Liver (tissue), 9 donors: ENCODE results near the gene PRLHR. TPM values are rescaled to one million over a fixed set of nuclear protein-coding genes. Genes with fewer than 3 reads are reported as not detected.

ENCODE experiments used
- DNase-seq: peaks from one replicate; pipeline ENCODE4 v3.0.0-alpha.2; 2017; ENCODE audit warnings: low spot score
- H3K27ac ChIP-seq, 2 donors: one replicate each; pipeline ENCODE4 v1.7.0; 2013; ENCODE audit warnings: inconsistent platforms in 2 of 2, low read length in 2 of 2, control low read depth in 1 of 2, low read depth in 1 of 2, mild to moderate bottlenecking in 1 of 2
- H3K27me3 ChIP-seq, 4 donors: one replicate each; pipeline versions ENCODE4 v1.6.1 to v1.7.0; 2013; ENCODE audit warnings: low read length in 3 of 4, inconsistent platforms in 1 of 4, mild to moderate bottlenecking in 1 of 4, moderate library complexity in 1 of 4; ENCODE audit not compliant: control insufficient read depth in 4 of 4, insufficient read depth in 4 of 4
- H3K36me3 ChIP-seq, 4 donors: one replicate each; pipeline versions ENCODE4 v1.6.1 to v1.7.0; 2013; ENCODE audit warnings: low read length in 3 of 4, mild to moderate bottlenecking in 3 of 4, low read depth in 1 of 4, moderate library complexity in 1 of 4; ENCODE audit not compliant: control insufficient read depth in 4 of 4, insufficient read depth in 3 of 4
- H3K4me1 ChIP-seq, 4 donors: one replicate each; pipeline versions ENCODE4 v1.6.1 to v1.7.0; 2013; ENCODE audit warnings: low read length in 3 of 4, mild to moderate bottlenecking in 3 of 4, moderate library complexity in 1 of 4; ENCODE audit not compliant: control insufficient read depth in 4 of 4, insufficient read depth in 4 of 4
- H3K4me3 ChIP-seq, 3 donors: one replicate each; pipeline versions ENCODE4 v1.6.1 to v1.7.0; 2013; ENCODE audit warnings: low read length in 3 of 3, control low read depth in 1 of 3, low read depth in 1 of 3, mild to moderate bottlenecking in 1 of 3
- H3K9ac ChIP-seq, 2 donors: one replicate each; pipeline ENCODE4 v1.7.0; 2013; ENCODE audit warnings: low read length in 2 of 2, mild to moderate bottlenecking in 2 of 2, moderate library complexity in 2 of 2, control low read depth in 1 of 2, low read depth in 1 of 2
- H3K9me3 ChIP-seq, 4 donors: one replicate each; pipeline versions ENCODE4 v1.6.1 to v1.7.0; 2013; ENCODE audit warnings: low read length in 3 of 4; ENCODE audit not compliant: control insufficient read depth in 4 of 4
- EGR1 ChIP-seq, 2 donors: IDR thresholded peaks; 2 replicates each; pipeline ENCODE4 v1.6.1; 2016 to 2018; ENCODE audit warnings: antibody characterized with exemption in 2 of 2, low read depth in 2 of 2
- FOXA1 ChIP-seq: IDR thresholded peaks from 2 replicates; pipeline ENCODE4 v1.6.1; 2016; ENCODE audit warnings: antibody characterized with exemption
- FOXA2 ChIP-seq: IDR thresholded peaks from 2 replicates; pipeline ENCODE4 v1.6.1; 2016; ENCODE audit warnings: antibody characterized with exemption
- GABPA ChIP-seq, 2 donors: IDR thresholded peaks in 1 of 2; conservative IDR thresholded peaks in 1 of 2; 2 replicates each; pipeline ENCODE4 v1.6.1; 2016; ENCODE audit warnings: antibody characterized with exemption in 2 of 2, mild to moderate bottlenecking in 1 of 2, moderate library complexity in 1 of 2
- JUND ChIP-seq, 2 donors: IDR thresholded peaks; 2 replicates each; pipeline ENCODE4 v1.6.1; 2016; ENCODE audit warnings: antibody characterized with exemption in 2 of 2
- MAX ChIP-seq: IDR thresholded peaks from 2 replicates; pipeline ENCODE4 v1.6.1; 2016; ENCODE audit warnings: antibody characterized with exemption
- NR2F2 ChIP-seq: IDR thresholded peaks from 2 replicates; pipeline ENCODE4 v1.6.1; 2016; ENCODE audit warnings: antibody characterized with exemption
- RAD21 ChIP-seq, 2 donors: IDR thresholded peaks; 2 replicates each; pipeline ENCODE4 v1.6.1; 2016; ENCODE audit warnings: antibody characterized with exemption in 2 of 2, mild to moderate bottlenecking in 2 of 2
- SP1 ChIP-seq: IDR thresholded peaks from 2 replicates; pipeline ENCODE4 v1.6.1; 2018; ENCODE audit warnings: antibody characterized with exemption, mild to moderate bottlenecking
- TAF1 ChIP-seq: conservative IDR thresholded peaks from 2 replicates; pipeline ENCODE4 v1.6.1; 2016; ENCODE audit warnings: antibody characterized with exemption, mild to moderate bottlenecking
- YY1 ChIP-seq: IDR thresholded peaks from 2 replicates; pipeline ENCODE4 v1.6.1; 2016; ENCODE audit warnings: antibody characterized with exemption, mild to moderate bottlenecking
- WGBS: extraction: QIAGEN DNeasy Blood & Tissue Kit; methylation state at CpG from one replicate; pipeline ENCODE4 v1.1.7; 2013; 5-methylcytosine and 5-hydroxymethylcytosine counted together
- polyA plus RNA-seq, 2 donors: library from polyadenylated mRNA; stranded (reverse) in 1 of 2; unstranded in 1 of 2; fragments of 200-250 nt in 1 of 2; fragments of >200 nt in 1 of 2; fragmentation: Nextera tagmentation in 1 of 2; extraction: Ambion mirVana in 1 of 2; gene quantifications; one replicate each; pipeline versions ENCODE4 v1.2.1 to v1.2.3, GENCODE V29; 2013 to 2015
- total RNA-seq, 2 donors: library from RNA; depleted of rRNA; stranded (reverse); fragments of >200 nt; gene quantifications; one replicate each; pipeline ENCODE4 v1.2.3, GENCODE V29; 2014
- TF ChIP-seq, protein P1 (sequence below): fragments of 150-350 bp; IDR thresholded peaks from 2 replicates; pipeline ENCODE4 v1.5.1; 2017; ENCODE audit warnings: improper control_type of control experiment, low read depth, low read length; ENCODE audit not compliant: missing input control
- TF ChIP-seq, protein P2 (sequence below): IDR thresholded peaks from 2 replicates; pipeline ENCODE4 v1.6.1; 2016; ENCODE audit warnings: antibody characterized with exemption
- TF ChIP-seq, protein P3 (sequence below): IDR thresholded peaks from 2 replicates; pipeline ENCODE4 v1.6.1; 2016; ENCODE audit warnings: antibody characterized with exemption, mild to moderate bottlenecking
- donor health status: healthy.
- donor health status: healthy.
- donor health status: healthy.
- donor health status: healthy.
- donor health status: healthy.

Gene PRLHR
- total and polyA plus RNA-seq, 4 donors, result under 0.01 to 0.08 TPM; not detected in 2

- Histone ChIP-seq H3K36me3 (no peaks in the 10 kb centered on the region), H3K9me3 (no peaks in the 10 kb centered on the region), H3K4me1 (no peaks in the 10 kb centered on the region), H3K9ac (no peak overlapping the region), H3K4me3 (no peak overlapping the region), H3K27me3 (peaks cover 0 to 12% (median 0%) of the 10 kb centered on the region in 4 donors), H3K27ac (no peak overlapping the region)
- TF ChIP-seq GABPA (IDR thresholded peaks at IDR 0.05 in 1 of 2, conservative IDR thresholded peaks at IDR 0.05 in 1 of 2), result no peak
- TF ChIP-seq, protein P1, sequence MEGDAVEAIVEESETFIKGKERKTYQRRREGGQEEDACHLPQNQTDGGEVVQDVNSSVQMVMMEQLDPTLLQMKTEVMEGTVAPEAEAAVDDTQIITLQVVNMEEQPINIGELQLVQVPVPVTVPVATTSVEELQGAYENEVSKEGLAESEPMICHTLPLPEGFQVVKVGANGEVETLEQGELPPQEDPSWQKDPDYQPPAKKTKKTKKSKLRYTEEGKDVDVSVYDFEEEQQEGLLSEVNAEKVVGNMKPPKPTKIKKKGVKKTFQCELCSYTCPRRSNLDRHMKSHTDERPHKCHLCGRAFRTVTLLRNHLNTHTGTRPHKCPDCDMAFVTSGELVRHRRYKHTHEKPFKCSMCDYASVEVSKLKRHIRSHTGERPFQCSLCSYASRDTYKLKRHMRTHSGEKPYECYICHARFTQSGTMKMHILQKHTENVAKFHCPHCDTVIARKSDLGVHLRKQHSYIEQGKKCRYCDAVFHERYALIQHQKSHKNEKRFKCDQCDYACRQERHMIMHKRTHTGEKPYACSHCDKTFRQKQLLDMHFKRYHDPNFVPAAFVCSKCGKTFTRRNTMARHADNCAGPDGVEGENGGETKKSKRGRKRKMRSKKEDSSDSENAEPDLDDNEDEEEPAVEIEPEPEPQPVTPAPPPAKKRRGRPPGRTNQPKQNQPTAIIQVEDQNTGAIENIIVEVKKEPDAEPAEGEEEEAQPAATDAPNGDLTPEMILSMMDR, result no peak
- no peak for TF ChIP-seq YY1
- TF ChIP-seq MAX, result no peak
- 54% methylated on average over 3 of the region's 3 CpGs for WGBS
- DNase-seq, result no peak
Measured at GRCh38 chr10:118626953-118627352, 31.5 kb upstream of the PRLHR start.

GRCh38 chr10:118625504-118625903 lies 30.1 kb upstream of the PRLHR start:
- Histone ChIP-seq H3K36me3 (no peaks in the 10 kb centered on the region), H3K9ac (no peak overlapping the region), H3K27me3 (peaks cover 0 to 12% (median 0%) of the 10 kb centered on the region in 4 donors), H3K4me1 (no peaks in the 10 kb centered on the region), H3K9me3 (no peaks in the 10 kb centered on the region), H3K4me3 (no peak overlapping the region), H3K27ac (no peak overlapping the region)
- no peak for TF ChIP-seq GABPA (IDR thresholded peaks at IDR 0.05 in 1 of 2, conservative IDR thresholded peaks at IDR 0.05 in 1 of 2)
- TF ChIP-seq FOXA1, result no peak
- TF ChIP-seq, protein P2, sequence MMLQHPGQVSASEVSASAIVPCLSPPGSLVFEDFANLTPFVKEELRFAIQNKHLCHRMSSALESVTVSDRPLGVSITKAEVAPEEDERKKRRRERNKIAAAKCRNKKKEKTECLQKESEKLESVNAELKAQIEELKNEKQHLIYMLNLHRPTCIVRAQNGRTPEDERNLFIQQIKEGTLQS, result no peak
- no peak for TF ChIP-seq SP1
- TF ChIP-seq EGR1 (IDR thresholded peaks at IDR 0.05; ENCODE audit: low read depth in 2 of 2), result no peak
- TF ChIP-seq FOXA2, result no peak
- TF ChIP-seq, protein P1, result no peak
- no peak for TF ChIP-seq YY1
- no peak for DNase-seq
- WGBS, result 70% methylated on average over 3 of the region's 3 CpGs

- Histone ChIP-seq H3K4me1 (no peaks in the 10 kb centered on the region), H3K9me3 (no peaks in the 10 kb centered on the region), H3K9ac (no peak overlapping the region), H3K36me3 (no peaks in the 10 kb centered on the region), H3K27me3 (peaks cover 0 to 11% (median 0%) of the 10 kb centered on the region in 4 donors), H3K27ac (no peak overlapping the region), H3K4me3 (no peak overlapping the region)
- WGBS, result 62% methylated on average over 5 of the region's 5 CpGs
- DNase-seq, result no peak
- TF ChIP-seq TAF1, result no peak
- TF ChIP-seq, protein P1, result no peak
- no peak for TF ChIP-seq MAX
- no peak for TF ChIP-seq GABPA (IDR thresholded peaks at IDR 0.05 in 1 of 2, conservative IDR thresholded peaks at IDR 0.05 in 1 of 2)
- no peak for TF ChIP-seq RAD21 (IDR thresholded peaks at IDR 0.05)
- TF ChIP-seq, protein P3, sequence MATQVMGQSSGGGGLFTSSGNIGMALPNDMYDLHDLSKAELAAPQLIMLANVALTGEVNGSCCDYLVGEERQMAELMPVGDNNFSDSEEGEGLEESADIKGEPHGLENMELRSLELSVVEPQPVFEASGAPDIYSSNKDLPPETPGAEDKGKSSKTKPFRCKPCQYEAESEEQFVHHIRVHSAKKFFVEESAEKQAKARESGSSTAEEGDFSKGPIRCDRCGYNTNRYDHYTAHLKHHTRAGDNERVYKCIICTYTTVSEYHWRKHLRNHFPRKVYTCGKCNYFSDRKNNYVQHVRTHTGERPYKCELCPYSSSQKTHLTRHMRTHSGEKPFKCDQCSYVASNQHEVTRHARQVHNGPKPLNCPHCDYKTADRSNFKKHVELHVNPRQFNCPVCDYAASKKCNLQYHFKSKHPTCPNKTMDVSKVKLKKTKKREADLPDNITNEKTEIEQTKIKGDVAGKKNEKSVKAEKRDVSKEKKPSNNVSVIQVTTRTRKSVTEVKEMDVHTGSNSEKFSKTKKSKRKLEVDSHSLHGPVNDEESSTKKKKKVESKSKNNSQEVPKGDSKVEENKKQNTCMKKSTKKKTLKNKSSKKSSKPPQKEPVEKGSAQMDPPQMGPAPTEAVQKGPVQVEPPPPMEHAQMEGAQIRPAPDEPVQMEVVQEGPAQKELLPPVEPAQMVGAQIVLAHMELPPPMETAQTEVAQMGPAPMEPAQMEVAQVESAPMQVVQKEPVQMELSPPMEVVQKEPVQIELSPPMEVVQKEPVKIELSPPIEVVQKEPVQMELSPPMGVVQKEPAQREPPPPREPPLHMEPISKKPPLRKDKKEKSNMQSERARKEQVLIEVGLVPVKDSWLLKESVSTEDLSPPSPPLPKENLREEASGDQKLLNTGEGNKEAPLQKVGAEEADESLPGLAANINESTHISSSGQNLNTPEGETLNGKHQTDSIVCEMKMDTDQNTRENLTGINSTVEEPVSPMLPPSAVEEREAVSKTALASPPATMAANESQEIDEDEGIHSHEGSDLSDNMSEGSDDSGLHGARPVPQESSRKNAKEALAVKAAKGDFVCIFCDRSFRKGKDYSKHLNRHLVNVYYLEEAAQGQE, result no peak
- no peak for TF ChIP-seq JUND (IDR thresholded peaks at IDR 0.05)
- no peak for TF ChIP-seq SP1
- TF ChIP-seq EGR1 (IDR thresholded peaks at IDR 0.05; ENCODE audit: low read depth in 2 of 2), result no peak
- TF ChIP-seq NR2F2, result no peak
Measured at GRCh38 chr10:118624747-118625146, 29.3 kb upstream of the PRLHR start.
